ENCODE measurements around the gene SIRPD.
"Not testable (repeated sequence)": the region's sequence is repeated elsewhere in the genome, so short reads cannot be mapped to it uniquely, and the experiment has no call there.

SIRPD gene

GRCh38 chr20:1557605-1558004 is at the start of gene SIRPD:
Gene SIRPD (minus strand): TSS chr20:1557705. CDS start chr20:1557653, 52 bp downstream.
- DNase-seq, result no peak

GRCh38 chr20:1600736-1601135 is 43.2 kb upstream of the SIRPD start:
- DNase-seq, result no peak

- no peak for DNase-seq
These were observed 37.8 kb upstream of the SIRPD start for GRCh38 chr20:1595333-1595732.

GRCh38 chr20:1588533-1589460 is 31.3 kb upstream of the SIRPD start:
- no peak for DNase-seq

- DNase-seq, result no peak
These were observed 30.5 kb upstream of the SIRPD start for GRCh38 chr20:1587781-1588532.

GRCh38 chr20:1579488-1579887 is 22.0 kb upstream of the SIRPD start:
- DNase-seq, result no peak

DNA sequence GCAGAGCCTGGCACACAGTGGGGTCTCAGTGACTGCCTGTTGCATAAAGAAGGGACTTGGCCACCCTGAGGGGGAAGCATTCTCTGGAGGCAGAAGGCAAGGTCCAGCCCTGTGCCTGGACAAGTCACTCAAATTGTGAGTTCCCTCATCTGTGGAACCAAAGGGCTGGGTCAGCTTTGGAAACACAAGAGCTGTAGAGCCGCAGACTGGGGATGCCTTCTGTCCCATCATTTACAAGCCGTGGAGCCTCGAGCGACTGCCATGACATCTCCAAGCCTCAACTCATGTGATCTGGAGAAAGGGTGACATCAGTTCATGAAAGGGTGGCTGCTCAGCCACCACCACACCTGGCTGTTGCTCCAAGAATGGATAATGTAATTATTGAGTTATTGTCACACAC is 20.4 kb upstream of the SIRPD start:
- DNase-seq, result no peak

DNA sequence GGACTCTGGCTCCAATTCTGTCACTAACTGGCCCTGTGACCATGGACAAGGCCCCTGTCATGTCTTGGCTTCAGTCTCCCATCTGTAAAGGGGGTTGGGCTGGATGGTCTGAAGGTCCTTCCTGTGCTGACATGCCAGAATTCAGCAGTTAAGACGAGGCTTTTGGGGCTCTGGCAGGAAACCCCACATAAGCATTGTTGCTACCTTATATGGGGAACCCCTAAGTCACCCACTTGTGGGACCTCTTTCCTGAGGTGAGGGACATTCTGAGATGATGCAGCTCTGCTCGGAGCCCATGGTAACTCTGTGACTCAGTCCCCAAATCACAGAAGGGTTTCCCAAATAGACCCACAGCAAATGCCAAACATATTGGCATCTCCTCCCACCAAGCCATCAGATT is 19.8 kb upstream of the SIRPD start:
- not testable (repeated sequence) for DNase-seq

GRCh38 chr20:1576641-1577040 is 19.1 kb upstream of the SIRPD start:
- DNase-seq, result no peak

DNA sequence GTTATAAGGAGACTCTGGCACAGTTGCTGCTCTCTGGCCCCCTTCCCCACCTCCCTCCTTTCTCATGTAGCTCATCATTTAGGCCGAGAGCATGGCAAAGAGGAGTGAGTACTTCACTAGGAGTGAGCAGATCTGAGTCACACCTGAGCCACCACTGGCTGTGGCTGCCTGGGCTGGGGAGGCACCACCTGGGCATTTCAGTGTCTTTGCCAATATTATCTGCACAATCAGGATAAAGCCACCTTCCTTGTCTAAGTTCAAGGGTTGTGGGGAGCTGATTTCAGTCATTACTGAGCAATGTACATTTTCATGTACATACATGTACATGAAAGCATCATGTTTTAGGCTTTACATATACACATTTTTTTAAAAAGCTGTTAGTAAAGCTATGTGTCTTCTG is 18.5 kb upstream of the SIRPD start:
- DNase-seq, result peak in 1 of 2 experiments; percentile 46

DNA sequence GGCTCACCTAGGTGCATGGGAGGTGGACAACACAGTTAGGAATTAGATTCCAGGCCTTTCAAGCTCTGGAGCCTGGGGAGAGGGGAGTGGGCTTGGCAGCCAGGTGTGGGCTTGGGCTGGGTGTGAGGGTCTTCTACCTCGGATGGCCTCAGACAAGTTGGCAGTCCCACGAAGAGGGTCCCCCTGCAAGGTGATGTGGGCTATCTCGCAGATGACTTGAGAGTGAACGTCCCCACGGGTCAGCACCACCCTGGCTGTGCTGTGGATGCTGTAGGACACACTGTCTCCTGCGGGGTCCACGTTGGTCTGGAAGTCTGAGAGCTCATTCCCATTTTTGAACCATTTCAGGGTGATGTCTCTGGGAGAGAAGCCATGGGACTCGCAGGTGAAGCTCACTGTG is 14.1 kb upstream of the SIRPD start:
- not testable (repeated sequence) for DNase-seq

- no peak for DNase-seq
These were observed 11.9 kb upstream of the SIRPD start for GRCh38 chr20:1569415-1569881.

DNA sequence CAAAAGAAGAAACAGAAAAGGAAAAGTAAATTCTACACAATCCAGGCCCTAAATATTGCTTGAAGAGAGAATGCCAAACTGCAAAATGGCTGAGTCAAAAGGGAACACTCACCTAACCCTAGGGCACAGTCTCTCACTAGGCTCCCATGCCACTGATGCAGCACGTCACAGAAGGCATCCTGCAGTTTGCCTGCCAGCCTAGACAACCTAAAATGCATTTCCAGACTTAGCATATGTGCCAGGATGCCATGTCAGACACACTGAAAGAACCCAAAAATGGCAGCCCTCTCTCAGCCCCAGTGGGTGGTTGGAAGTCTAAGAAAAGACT is 10.6 kb upstream of the SIRPD start:
- DNase-seq, result no peak

DNA sequence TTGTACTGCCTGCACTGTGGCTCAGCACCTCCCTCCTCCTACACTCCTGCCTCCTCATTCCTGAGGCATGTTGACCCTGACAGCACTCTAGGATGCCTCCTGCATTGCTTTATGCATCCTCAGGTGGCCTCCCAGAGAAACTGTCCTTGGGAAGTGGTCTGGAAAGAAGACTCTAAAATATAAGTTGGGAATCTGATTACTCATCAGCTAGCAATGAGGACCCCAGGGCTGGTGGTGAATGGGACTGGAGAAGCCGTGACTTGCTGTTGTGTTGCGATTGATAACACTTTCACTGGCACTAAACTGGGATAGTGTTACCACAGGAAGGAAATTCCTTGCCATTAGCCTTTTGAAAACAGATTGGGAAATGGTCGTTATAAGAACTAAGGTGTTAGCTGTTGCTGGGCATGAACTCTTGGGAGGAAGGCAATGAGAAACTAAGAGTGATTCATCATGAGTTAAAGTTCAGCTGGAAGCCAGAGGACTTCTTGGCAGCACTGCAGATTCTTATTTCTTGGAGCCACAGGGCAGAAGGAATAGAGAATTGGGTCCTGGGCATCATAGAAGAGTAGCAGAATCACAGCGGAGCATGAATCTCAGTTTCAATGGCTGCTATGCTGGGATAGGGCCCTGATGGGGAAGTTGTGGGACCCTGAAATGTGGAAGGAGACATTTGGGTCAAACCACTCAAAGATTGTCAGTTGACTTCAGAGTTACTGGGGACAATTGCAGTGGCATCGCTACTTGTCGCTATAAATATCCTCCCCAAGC is 10.1 kb upstream of the SIRPD start:
- DNase-seq, result no peak

GRCh38 chr20:1566701-1567100 is 9.2 kb upstream of the SIRPD start:
- DNase-seq, result no peak

DNA sequence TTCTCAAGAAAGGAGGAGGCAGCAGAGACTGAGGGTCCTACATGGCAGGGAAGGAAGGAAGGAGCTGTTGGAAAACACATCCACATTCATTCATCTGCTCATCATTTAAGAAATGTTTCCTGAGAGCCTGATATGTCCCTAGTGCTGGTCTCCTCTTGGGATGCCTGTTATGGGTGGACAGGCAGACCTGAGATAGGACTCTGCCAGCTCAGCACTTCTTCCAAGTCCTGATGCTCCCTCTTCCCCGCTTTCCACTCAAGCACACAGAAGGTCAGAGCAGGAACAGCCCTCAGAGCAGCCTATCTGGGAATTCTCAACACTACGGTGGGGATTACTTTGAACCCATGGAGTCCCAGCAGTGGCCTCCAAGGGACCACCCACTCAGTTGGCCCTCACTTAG is 8.0 kb upstream of the SIRPD start:
- no peak for DNase-seq

DNA sequence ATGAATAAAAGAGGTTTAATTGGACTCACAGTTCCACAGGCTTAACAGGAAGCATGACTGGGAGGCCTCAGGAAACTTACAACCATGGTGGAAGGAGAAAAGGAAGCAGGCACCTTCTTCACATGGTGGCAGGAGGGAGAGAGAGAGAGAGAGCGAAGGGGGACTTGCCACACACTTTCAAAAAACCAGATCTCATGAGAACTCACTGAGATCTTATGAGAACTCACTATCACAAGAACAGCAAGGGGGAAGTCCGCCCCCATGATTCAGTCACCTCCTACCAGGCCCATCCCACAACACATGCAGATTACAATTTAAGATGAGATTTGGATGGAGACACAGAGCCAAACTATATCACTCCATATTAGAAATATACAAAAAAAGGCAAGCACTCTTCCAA is 6.1 kb upstream of the SIRPD start:
- no peak for DNase-seq

GRCh38 chr20:1562622-1563021 is 5.1 kb upstream of the SIRPD start:
- DNase-seq, result no peak

GRCh38 chr20:1561350-1561749 is 3.8 kb upstream of the SIRPD start:
- DNase-seq, result no peak

- no peak for DNase-seq
These were observed 1.6 kb downstream of the SIRPD start for GRCh38 chr20:1555952-1556351.

DNA sequence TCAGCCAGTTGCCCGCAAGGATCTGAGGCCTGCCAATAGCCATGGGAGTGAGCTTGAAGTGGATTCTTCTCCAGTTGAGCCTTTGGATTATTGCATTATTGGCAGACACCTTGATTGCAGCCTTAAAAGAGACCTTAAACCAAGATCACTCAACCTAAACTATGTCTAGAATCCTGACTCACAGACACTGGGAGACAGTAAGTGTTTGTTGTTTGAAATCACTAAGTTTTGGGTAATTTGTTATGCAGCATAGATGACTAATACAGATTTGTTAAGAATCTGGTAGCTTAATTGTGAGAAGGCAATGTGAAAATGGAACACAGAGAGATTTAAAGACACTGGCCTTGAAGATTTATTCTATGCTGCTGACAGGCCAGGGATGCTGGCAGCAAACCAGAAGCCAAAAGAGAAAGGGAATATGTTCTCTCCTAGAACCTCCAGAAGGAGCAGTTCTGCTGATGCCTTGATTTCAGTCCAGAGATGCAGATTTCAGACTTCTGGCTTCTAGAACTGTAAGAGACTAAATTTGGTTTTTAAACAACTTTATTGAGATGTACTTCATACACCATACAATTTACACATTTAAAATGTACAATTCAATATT is 17.6 kb downstream of the SIRPD start:
- no peak for DNase-seq

DNA sequence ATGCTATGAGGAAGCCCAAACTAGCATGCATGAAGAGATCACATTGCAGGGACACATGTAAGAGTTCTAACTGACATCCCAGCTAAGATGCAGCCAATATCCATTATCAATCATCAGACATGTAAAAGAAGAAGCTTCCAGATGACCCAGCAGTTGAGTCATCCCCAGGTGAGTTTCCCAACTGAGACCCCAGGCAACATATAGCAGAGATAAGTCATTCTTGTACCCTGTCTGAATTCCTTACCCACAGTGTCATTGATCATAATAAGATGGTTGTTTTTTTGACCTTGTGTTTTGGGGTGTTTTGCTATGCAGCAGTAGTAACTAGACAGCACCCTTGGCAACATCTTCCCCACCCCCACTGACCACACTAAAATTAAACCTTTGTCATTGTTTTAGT is 18.9 kb downstream of the SIRPD start:
- DNase-seq, result no peak

DNA sequence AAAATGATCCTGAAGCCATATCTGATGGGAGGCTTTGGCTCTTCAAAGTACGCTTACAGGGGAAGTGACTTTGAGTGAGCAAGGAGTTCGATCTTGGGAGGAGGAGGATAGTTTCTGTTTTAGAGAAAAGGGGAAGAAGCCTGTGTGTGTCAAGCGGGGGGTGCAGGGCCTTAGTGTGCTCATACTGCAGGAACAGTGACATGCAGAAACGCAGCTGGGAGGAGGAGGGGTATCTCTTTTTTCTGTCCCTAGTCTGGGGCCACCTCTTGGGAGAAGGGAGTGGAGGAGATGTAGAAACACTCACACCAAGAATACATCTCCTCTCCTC is 19.8 kb downstream of the SIRPD start:
- no peak for DNase-seq

All from activated T-cell treated with anti-CD3 and anti-CD28 coated beads, Interleukin-2, amount 50 U/mL, for 48 hours (primary cell).